Activated T-cell treated with anti-CD3 and anti-CD28 coated beads, Interleukin-2, amount 50 U/mL, for 1 hour (primary cell): ENCODE results near the gene GORASP1.

Source experiments
- DNase-seq: peaks from one replicate; pipeline ENCODE4 v3.0.0-alpha.2; 2020

GORASP1 gene

GRCh38 chr3:39101022-39101689 is 6.3 kb downstream of the GORASP1 start:
- DNase-seq = peak; percentile 50

DNA sequence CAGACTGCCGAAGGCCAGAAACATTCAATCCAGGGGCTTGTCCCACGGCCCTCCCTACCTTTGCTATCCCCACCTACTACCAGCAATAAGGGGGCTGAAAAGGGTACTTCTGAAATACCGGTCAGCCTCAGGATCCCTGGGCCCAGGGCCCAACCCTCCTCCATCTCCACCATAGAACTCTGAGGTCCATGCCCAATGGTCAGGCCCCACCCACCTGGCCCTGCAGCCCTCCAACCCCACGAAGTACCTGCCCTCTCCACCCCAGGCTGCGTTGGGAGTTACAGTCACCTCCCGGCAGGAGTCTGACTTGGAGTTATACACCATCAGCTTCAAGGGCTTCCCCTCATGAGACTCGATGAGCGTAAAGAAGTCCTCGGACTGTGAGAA is 6.9 kb downstream of the GORASP1 start:
- DNase-seq = no peak

GRCh38 chr3:39099738-39100499 is 7.5 kb downstream of the GORASP1 start:
- no peak for DNase-seq

- DNase-seq = no peak
Observed at GRCh38 chr3:39099242-39099641, 8.2 kb downstream of the GORASP1 start.

- DNase-seq = no peak
Observed at GRCh38 chr3:39098473-39099000, 8.9 kb downstream of the GORASP1 start.

DNA sequence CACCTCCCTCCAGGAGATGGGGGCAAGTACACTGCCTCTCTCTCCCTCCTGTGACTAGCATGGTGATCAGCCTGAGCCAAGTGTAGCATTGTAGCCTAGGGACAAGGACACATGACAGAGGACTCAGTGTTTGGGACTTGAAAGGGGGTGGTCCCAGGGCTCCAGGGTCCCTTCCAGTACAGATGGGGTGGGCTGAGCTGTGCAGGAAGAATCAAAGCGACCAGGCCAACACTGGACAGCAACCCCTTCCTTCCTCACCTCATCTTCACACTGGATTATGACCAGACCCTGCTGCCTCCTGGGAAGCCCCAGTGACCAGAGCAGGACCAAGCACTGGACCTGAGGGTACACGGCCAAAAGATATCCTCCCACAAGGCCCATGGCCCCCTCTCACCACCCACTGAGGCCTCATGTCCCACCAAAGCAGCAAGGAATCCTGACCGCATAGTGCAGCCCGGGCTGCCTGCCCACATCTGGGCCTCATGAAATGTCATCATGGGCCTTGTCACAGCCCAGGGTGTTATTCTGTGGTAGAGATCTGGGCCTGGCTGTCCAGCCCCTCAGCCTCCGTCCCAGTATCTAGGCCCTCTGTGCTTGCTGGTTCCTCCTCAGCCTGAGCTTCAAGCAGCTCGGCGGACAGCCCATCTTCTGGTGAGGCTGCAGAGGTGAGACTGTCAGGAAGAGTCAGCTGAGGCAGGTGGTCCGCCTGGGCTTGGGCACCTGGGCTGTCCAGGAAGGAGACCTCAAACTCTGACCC is 9.5 kb downstream of the GORASP1 start:
- no peak for DNase-seq

GRCh38 chr3:39096775-39097174 is 10.7 kb downstream of the GORASP1 start:
- no peak for DNase-seq

DNA sequence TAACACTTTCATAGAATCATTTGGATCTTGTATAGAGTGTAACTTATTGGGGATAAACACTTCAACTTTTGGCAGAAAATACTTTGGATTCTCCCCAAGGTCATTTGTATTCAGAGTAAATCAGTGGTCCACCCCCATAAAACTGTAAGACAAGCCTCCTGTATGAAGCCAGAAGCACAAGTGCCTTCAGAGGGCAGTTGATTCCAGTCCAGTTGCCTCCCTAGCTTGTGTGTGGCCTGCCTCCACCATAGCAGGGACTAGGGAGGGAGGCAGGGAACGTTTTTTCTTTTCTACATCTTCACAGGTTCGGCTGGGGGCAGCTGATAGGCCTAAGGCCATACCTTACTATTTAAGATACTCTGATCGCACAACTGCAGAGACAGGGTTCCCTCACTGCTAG is 11.6 kb downstream of the GORASP1 start:
- no peak for DNase-seq

- no peak for DNase-seq
Observed at GRCh38 chr3:39094851-39095677, 12.4 kb downstream of the GORASP1 start.

GRCh38 chr3:39090922-39091321 is 16.5 kb downstream of the GORASP1 start:
- no peak for DNase-seq

- no peak for DNase-seq
Observed at GRCh38 chr3:39088889-39089288, 18.5 kb downstream of the GORASP1 start.

- DNase-seq = no peak
Observed at GRCh38 chr3:39088456-39088855, 19.0 kb downstream of the GORASP1 start.

DNA sequence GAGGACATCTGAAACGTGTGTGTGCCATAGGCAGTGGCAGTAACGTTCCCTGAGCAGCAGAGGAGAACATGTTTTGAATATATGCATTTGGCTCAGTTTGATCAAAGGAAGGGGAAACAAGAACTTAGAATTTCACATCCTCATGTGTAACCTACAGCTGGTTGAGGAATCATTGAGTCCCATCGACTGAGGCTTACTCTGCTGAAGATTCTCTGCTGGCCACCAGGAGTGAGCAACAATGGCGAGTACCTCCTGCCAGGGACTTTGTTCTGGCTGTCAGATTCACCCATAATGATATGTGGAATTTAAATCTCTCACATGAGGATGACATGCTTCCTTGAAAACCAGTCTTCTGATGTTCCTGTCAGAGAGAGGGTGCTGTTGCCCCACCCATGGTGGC is 21.3 kb downstream of the GORASP1 start:
- no peak for DNase-seq

DNA sequence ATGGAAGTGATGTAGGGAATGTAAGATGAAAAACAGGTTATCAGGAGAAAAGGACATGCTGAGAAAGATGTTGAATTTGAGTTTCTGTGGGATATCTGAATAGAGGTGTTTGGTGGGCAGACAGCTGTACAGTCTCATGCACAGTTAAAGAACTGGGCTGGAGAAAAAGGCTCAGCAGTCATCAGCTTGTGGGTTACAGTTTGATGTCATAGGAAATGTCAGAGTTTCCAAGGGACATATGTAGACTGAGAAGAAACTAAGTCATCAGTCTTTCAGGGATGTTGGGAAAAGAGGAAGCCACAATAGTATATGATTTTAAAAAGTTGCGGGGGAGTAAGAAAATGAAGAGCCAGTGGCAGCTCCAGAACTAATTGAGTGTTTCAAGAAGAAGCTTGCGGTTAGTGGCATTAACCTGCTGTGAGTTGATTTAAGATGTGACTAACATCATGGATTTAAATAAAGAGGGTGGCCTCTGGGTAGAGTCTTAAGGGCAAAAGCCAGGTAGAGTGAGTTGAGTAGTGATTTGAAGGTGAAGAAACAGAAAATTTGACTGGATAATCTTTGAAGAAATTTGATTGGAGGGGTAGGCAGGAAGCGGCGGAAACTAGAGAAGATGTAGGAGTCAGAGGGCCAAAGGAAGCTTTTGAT is 24.6 kb downstream of the GORASP1 start:
- no peak for DNase-seq

DNA sequence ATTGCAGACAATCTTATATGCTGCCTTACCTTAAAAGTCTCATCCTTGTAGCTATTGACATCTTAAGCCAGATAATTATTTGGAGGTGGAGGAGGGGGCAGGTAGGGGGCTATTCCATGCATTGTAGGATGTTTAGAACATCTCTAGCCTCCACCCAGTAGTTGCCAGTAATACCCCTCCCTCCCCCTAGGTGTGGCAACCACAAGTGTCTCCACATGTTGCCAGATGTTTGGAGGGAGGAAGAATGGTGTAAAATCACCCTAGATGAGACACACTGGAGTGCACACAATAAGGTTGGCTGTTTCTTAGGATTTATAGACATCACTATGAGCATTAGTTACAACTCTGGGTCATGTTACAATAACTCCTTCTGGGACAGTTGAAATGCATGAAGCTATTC is 27.4 kb downstream of the GORASP1 start:
- no peak for DNase-seq

GRCh38 chr3:39079530-39079929 is 27.9 kb downstream of the GORASP1 start:
- no peak for DNase-seq

- DNase-seq = no peak
Observed at GRCh38 chr3:39075910-39076309, 31.5 kb downstream of the GORASP1 start.

GRCh38 chr3:39068556-39068955 is 38.9 kb downstream of the GORASP1 start:
- DNase-seq = no peak

DNA sequence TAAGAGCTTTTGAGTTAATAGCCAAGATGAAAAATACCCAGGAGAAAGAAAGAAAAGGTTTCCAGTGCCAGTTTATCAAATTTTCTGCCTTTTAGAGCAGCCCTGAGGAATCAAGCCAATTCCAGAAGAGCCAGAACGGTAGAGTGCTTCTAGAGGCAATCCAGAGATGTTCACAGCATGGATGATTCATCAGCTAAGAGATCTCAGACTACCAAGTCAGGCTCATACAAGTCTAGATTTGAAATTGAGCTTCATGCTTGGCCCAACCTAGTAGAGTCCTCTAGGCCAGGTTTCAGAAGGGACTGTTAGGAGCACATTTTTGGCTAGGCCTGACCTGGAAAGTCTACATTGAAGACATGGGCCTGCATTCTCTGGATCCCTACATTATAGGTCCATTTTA is 40.1 kb downstream of the GORASP1 start:
- DNase-seq = no peak

DNA sequence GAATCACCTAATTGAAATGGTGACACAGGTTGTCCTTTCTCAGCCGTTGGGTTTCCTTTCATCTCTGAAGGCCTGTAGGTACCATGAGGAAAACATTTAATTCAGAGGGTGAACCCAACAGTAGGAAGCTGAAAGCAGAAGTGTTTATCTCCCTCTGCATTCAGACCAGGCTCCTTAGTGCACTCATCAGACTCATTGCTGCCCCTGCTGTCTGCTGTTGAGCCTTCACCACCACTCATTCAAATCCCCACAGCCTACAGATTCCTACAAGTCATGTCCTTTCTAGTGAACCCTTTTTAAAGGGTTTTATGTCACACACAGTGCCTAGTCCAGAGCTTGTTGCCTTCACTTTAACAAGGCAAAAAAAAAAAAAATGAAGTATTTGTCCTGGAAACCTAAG is 42.2 kb downstream of the GORASP1 start:
- DNase-seq = no peak

GRCh38 chr3:39064646-39065045 is 42.8 kb downstream of the GORASP1 start:
- no peak for DNase-seq

GRCh38 chr3:39063143-39063542 is 44.3 kb downstream of the GORASP1 start:
- DNase-seq = no peak
